H9 (cell line): ENCODE data around the gene KDR. TPM values are rescaled to one million over a fixed set of nuclear protein-coding genes. Genes with fewer than 3 reads are reported as not detected.

Experiments used
- DNase-seq: peaks from one replicate; pipeline ENCODE4 v3.0.0-alpha.2; 2017
- H2AFZ ChIP-seq: one replicate; pipeline ENCODE4 v1.6.1; 2013; ENCODE audit warnings: mild to moderate bottlenecking, low read length, control low read depth, moderate library complexity
- H2AK5ac ChIP-seq: 2 replicates; pipeline ENCODE4 v1.6.1; 2013; ENCODE audit warnings: low read length, control low read depth, mixed read lengths; ENCODE audit not compliant: insufficient read length
- H2BK120ac ChIP-seq: one replicate; pipeline ENCODE4 v1.6.1; 2013; ENCODE audit warnings: low read depth, mild to moderate bottlenecking, low read length, control low read depth, inconsistent platforms; ENCODE audit not compliant: poor library complexity, severe bottlenecking
- H2BK12ac ChIP-seq: 2 replicates; pipeline ENCODE4 v1.6.1; 2013; ENCODE audit warnings: low read length, control low read depth, mixed read lengths, low read depth; ENCODE audit not compliant: insufficient read length
- H2BK15ac ChIP-seq: 2 replicates; pipeline ENCODE4 v1.6.1; 2013; ENCODE audit warnings: low read depth, low read length, control low read depth
- H2BK20ac ChIP-seq: one replicate; pipeline ENCODE4 v1.6.1; 2013; ENCODE audit warnings: low read depth, mild to moderate bottlenecking, low read length, control low read depth, inconsistent platforms; ENCODE audit not compliant: poor library complexity, severe bottlenecking
- H2BK5ac ChIP-seq: 2 replicates; pipeline ENCODE4 v1.6.1; 2013; ENCODE audit warnings: low read length, control low read depth, mixed read lengths; ENCODE audit not compliant: insufficient read length
- H3K14ac ChIP-seq: 2 replicates; pipeline ENCODE4 v1.6.1; 2013; ENCODE audit warnings: low read length, control low read depth; ENCODE audit not compliant: insufficient read depth
- H3K18ac ChIP-seq: 2 replicates; pipeline ENCODE4 v1.6.1; 2013; ENCODE audit warnings: low read depth, mild to moderate bottlenecking, mixed read lengths, low read length, control low read depth; ENCODE audit not compliant: insufficient read length
- H3K23ac ChIP-seq: 2 replicates; pipeline ENCODE4 v1.6.1; 2013; ENCODE audit warnings: low read length, control low read depth, mixed read lengths, low read depth; ENCODE audit not compliant: insufficient read length
- H3K23me2 ChIP-seq: 2 replicates; pipeline ENCODE4 v1.6.1; 2013; ENCODE audit warnings: low read depth, mild to moderate bottlenecking, mixed read lengths, low read length, control low read depth; ENCODE audit not compliant: insufficient read length, poor library complexity, severe bottlenecking
- H3K27ac ChIP-seq: 2 replicates; pipeline ENCODE4 v1.5.1; 2013; ENCODE audit warnings: low read length, control low read depth, mixed read lengths, low read depth; ENCODE audit not compliant: insufficient read length
- H3K27me3 ChIP-seq: 2 replicates; pipeline ENCODE4 v1.6.1; 2013; ENCODE audit warnings: low read length, control low read depth, inconsistent platforms; ENCODE audit not compliant: insufficient read depth
- H3K4ac ChIP-seq: 2 replicates; pipeline ENCODE4 v1.6.1; 2013; ENCODE audit warnings: low read depth, mild to moderate bottlenecking, control low read depth, inconsistent platforms, low read length, moderate library complexity
- H3K4me1 ChIP-seq: 2 replicates; pipeline ENCODE4 v1.6.1; 2013; ENCODE audit warnings: low read length, control low read depth, inconsistent platforms; ENCODE audit not compliant: insufficient read depth
- H3K4me2 ChIP-seq: 2 replicates; pipeline ENCODE4 v1.6.1; 2013; ENCODE audit warnings: low read length, control low read depth, mixed read lengths; ENCODE audit not compliant: insufficient read length, insufficient read depth
- H3K56ac ChIP-seq: 2 replicates; pipeline ENCODE4 v1.6.1; 2013; ENCODE audit warnings: low read depth, mild to moderate bottlenecking, mixed read lengths, low read length, control low read depth; ENCODE audit not compliant: insufficient read length
- H3K79me1 ChIP-seq: 2 replicates; pipeline ENCODE4 v1.6.1; 2013; ENCODE audit warnings: low read depth, mild to moderate bottlenecking, moderate library complexity, low read length, control low read depth, inconsistent platforms; ENCODE audit not compliant: insufficient read depth, poor library complexity, severe bottlenecking
- H3K79me2 ChIP-seq: 2 replicates; pipeline ENCODE4 v1.6.1; 2013; ENCODE audit warnings: low read length, control low read depth, inconsistent platforms; ENCODE audit not compliant: insufficient read depth
- H3K9ac ChIP-seq: 2 replicates; pipeline ENCODE4 v1.6.1; 2013; ENCODE audit warnings: low read length, control low read depth, mixed read lengths; ENCODE audit not compliant: insufficient read length; ENCODE audit errors: extremely low read depth
- H3K9me3 ChIP-seq: one replicate; pipeline ENCODE4 v1.6.1; 2013; ENCODE audit warnings: low read depth, low read length, inconsistent platforms; ENCODE audit not compliant: control insufficient read depth
- H3T11ph ChIP-seq: one replicate; pipeline ENCODE4 v1.6.1; 2013; ENCODE audit warnings: mild to moderate bottlenecking, low read length, control low read depth, inconsistent platforms
- H4K20me1 ChIP-seq: one replicate; pipeline ENCODE4 v1.6.1; 2013; ENCODE audit not compliant: control insufficient read depth, insufficient read length, insufficient read depth
- H4K5ac ChIP-seq: 2 replicates; pipeline ENCODE4 v1.6.1; 2013; ENCODE audit warnings: low read depth, mild to moderate bottlenecking, mixed read lengths, low read length, control low read depth; ENCODE audit not compliant: insufficient read length
- H4K8ac ChIP-seq: replicated peaks from 2 replicates; pipeline ENCODE4 v1.6.1; 2013; ENCODE audit warnings: low read length, control low read depth, mixed read lengths, low read depth; ENCODE audit not compliant: insufficient read length
- H4K91ac ChIP-seq: 2 replicates; pipeline ENCODE4 v1.6.1; 2013; ENCODE audit warnings: low read depth, mild to moderate bottlenecking, moderate library complexity, mixed read lengths, low read length, control low read depth; ENCODE audit not compliant: insufficient read length
- H3K27ac Mint-ChIP-seq, 3 experiments: 2 replicates in 2 of 3; 3 replicates in 1 of 3; pipeline ENCODE4 v1.8.0; 2020 to 2021; ENCODE audit warnings: mixed read lengths in 3 of 3, mild to moderate bottlenecking in 1 of 3, moderate library complexity in 1 of 3
- H3K27me3 Mint-ChIP-seq: 2 replicates; pipeline ENCODE4 v1.8.0; 2021; ENCODE audit warnings: low read depth, mild to moderate bottlenecking, moderate library complexity, mixed read lengths
- H3K36me3 Mint-ChIP-seq, 3 experiments: 2 replicates in 2 of 3; 3 replicates in 1 of 3; pipeline ENCODE4 v1.8.0; 2020 to 2021; ENCODE audit warnings: low read depth in 3 of 3, mixed read lengths in 3 of 3; ENCODE audit not compliant: insufficient read depth in 1 of 3
- H3K4me1 Mint-ChIP-seq, 2 experiments: 2 replicates each; pipeline ENCODE4 v1.8.0; 2020; ENCODE audit warnings: mixed read lengths in 2 of 2
- H3K4me3 Mint-ChIP-seq, 2 experiments: 2 replicates in 1 of 2; 3 replicates in 1 of 2; pipeline ENCODE4 v1.8.0; 2020 to 2021; ENCODE audit warnings: mild to moderate bottlenecking in 2 of 2, mixed read lengths in 2 of 2, moderate library complexity in 1 of 2
- H3K9me3 Mint-ChIP-seq, 2 experiments: 2 replicates in 1 of 2; 3 replicates in 1 of 2; pipeline ENCODE4 v1.8.0; 2020; ENCODE audit warnings: mild to moderate bottlenecking in 2 of 2, mixed read lengths in 2 of 2, moderate library complexity in 1 of 2
- CTCF ChIP-seq: fragments of 200-600 bp; sonication (generic); conservative IDR thresholded peaks from 3 replicates; pipeline ENCODE4 v1.8.0; 2021; ENCODE audit warnings: antibody characterized with exemption, mild to moderate bottlenecking
- WGBS: extraction: QIAGEN DNeasy Blood & Tissue Kit; methylation state at CpG from one replicate; pipeline ENCODE4 v1.1.7; 2013; ENCODE audit warnings: missing lambda C conversion rate, low lambda C conversion rate, mixed read lengths; ENCODE audit not compliant: insufficient read length; ENCODE audit errors: extremely low coverage; 5-methylcytosine and 5-hydroxymethylcytosine counted together
- total RNA-seq: library from RNA; stranded (reverse); gene quantifications from 2 replicates; pipeline ENCODE4 v1.2.1, GENCODE V29; 2021

KDR gene
- total RNA-seq, 1 experiment from 2014 or later = 51.4 TPM

GRCh38 chr4:55132775-55133174 lies 7.4 kb upstream of the KDR start:
- H4K5ac ChIP-seq = no peak overlapping the region
- no peak for TF ChIP-seq CTCF
- H2BK12ac ChIP-seq = no peak overlapping the region
- no peak overlapping the region for H2AFZ ChIP-seq
- no peak overlapping the region for H3K14ac ChIP-seq
- peaks cover 28 to 33% of the 10 kb centered on the region in 2 experiments for H3K4me1 Mint-ChIP-seq
- H2AK5ac ChIP-seq = no peak overlapping the region
- H4K20me1 ChIP-seq = no peaks in the 10 kb centered on the region
- H3K27ac Mint-ChIP-seq = peak overlapping the region; percentile 76 to 94 (median 87)
- no peaks in the 10 kb centered on the region for H3K23me2 ChIP-seq
- H2BK15ac ChIP-seq = no peak overlapping the region
- no peaks in the 10 kb centered on the region for H3K79me2 ChIP-seq
- no peak overlapping the region for H3K18ac ChIP-seq
- no peaks in the 10 kb centered on the region; the same call in 1 of the 2 replicates for H3K4me1 ChIP-seq
- no peak overlapping the region for H2BK5ac ChIP-seq
- H3K4ac ChIP-seq = no peak overlapping the region
- H2BK20ac ChIP-seq = no peak overlapping the region
- no peak overlapping the region for H4K8ac ChIP-seq
- H3K23ac ChIP-seq = no peak overlapping the region
- H3K79me1 ChIP-seq = no peaks in the 10 kb centered on the region
- H3K27me3 ChIP-seq = no peaks in the 10 kb centered on the region
- H3K9me3 ChIP-seq = no peaks in the 10 kb centered on the region
- H3K4me3 Mint-ChIP-seq = peak overlapping the region in 1 of 2 experiments; percentile 30; a peak in 3 of 5 replicates
- H3K36me3 Mint-ChIP-seq = peaks cover 7 to 14% (median 8%) of the 10 kb centered on the region in 3 experiments
- DNase-seq = peak; percentile 76
- peak overlapping the region; percentile 55 for H3K27ac ChIP-seq
- WGBS = no CpG with 5 or more reads among the region's 1 CpG
- no peak overlapping the region for H3T11ph ChIP-seq
- H4K91ac ChIP-seq = no peak overlapping the region
- no peak overlapping the region for H3K56ac ChIP-seq
- no peak overlapping the region for H2BK120ac ChIP-seq
- peaks cover 6 to 8% of the 10 kb centered on the region in 2 experiments; a peak in 3 of 5 replicates for H3K9me3 Mint-ChIP-seq
- peaks cover 3% of the 10 kb centered on the region; the same call in 1 of the 2 replicates for H3K27me3 Mint-ChIP-seq
- H3K4me2 ChIP-seq = peak overlapping the region; percentile 10
- no peak overlapping the region for H3K9ac ChIP-seq
